Naive B cell (primary cell): ENCODE data around the gene FMO5. TPM values are rescaled to one million over a fixed set of nuclear protein-coding genes. Genes with fewer than 3 reads are reported as not detected.
A peak's percentile ranks its signal among the peaks of the same experiment; 100 is the strongest.
"Not testable (repeated sequence)": the region's sequence is repeated elsewhere in the genome, so short reads cannot be mapped to it uniquely, and the experiment has no call there.

Experiments used
- ATAC-seq, 2 donors: fragments of 150-1000 bp; cut with Tn5 transposase; 2 replicates each; pipeline ENCODE4 v1.10.0; 2021; ENCODE audit warnings: low read depth in 2 of 2, mild to moderate bottlenecking in 2 of 2, moderate library complexity in 2 of 2
- DNase-seq: peaks from one replicate; pipeline ENCODE4 v3.0.0; 2022
- H3K27ac Mint-ChIP-seq, 6 donors: one replicate each; pipeline ENCODE4 v1.8.0; 2020 to 2022; ENCODE audit warnings: mild to moderate bottlenecking in 6 of 6, mixed read lengths in 6 of 6, moderate library complexity in 5 of 6, inconsistent platforms in 2 of 6
- H3K27me3 Mint-ChIP-seq, 3 donors: one replicate each; pipeline ENCODE4 v1.8.0; 2021 to 2022; ENCODE audit warnings: mixed read lengths in 3 of 3, mild to moderate bottlenecking in 1 of 3
- H3K36me3 Mint-ChIP-seq, 2 donors: one replicate each; pipeline ENCODE4 v1.8.0; 2020 to 2022; ENCODE audit warnings: mixed read lengths in 2 of 2, inconsistent platforms in 1 of 2, mild to moderate bottlenecking in 1 of 2
- H3K4me1 Mint-ChIP-seq, 3 donors: one replicate each; pipeline ENCODE4 v1.8.0; 2020 to 2022; ENCODE audit warnings: mixed read lengths in 3 of 3, inconsistent platforms in 1 of 3, mild to moderate bottlenecking in 1 of 3, moderate library complexity in 1 of 3
- H3K4me3 Mint-ChIP-seq, 8 donors: one replicate each; pipeline ENCODE4 v1.8.0; 2020 to 2022; ENCODE audit warnings: mild to moderate bottlenecking in 8 of 8, mixed read lengths in 8 of 8, moderate library complexity in 8 of 8, inconsistent platforms in 2 of 8
- H3K9me3 Mint-ChIP-seq, 7 donors: one replicate each; pipeline ENCODE4 v1.8.0; 2020 to 2022; ENCODE audit warnings: mixed read lengths in 7 of 7, mild to moderate bottlenecking in 5 of 7, inconsistent platforms in 2 of 7, moderate library complexity in 1 of 7
- polyA plus RNA-seq, 6 donors: library from polyadenylated mRNA; unstranded; fragments of 300-500 nt; fragmentation: Illumina TruSeq; gene quantifications; one replicate each; pipeline ENCODE4 v1.2.3, GENCODE V29; 2021; ENCODE audit warnings: low read depth in 6 of 6

The FMO5 gene
- polyA plus RNA-seq, 6 donors from 2014 or later = 6.5 to 17.5 (median 9.7) TPM

DNA sequence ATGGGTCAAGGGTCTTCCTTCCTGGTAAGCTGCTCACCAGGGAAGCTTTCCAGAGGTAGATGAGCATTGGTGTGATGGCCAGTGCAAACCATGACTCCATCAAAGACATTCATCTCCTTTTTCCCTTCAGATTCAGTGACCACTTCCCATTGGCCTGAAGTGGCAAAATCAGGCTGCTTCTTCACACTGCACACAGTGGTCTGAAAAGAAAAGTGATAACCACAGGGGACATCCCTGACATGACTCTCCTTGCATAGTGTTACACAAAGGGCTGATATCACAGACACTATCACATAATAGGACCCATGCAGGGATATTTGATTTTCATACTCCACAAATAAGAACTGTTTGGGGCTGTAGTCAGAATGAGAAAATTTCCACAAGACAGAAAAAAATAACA lies 11.9 kb downstream of the FMO5 start:
- H3K9me3 Mint-ChIP-seq = no peaks in the 10 kb centered on the region
- DNase-seq = no peak
- H3K4me3 Mint-ChIP-seq = no peak overlapping the region
- ATAC-seq = no peak
- H3K27me3 Mint-ChIP-seq = no peaks in the 10 kb centered on the region
- H3K27ac Mint-ChIP-seq = peak overlapping the region in 3 of 6 donors; percentile 32 to 73 (median 72)
- H3K36me3 Mint-ChIP-seq = peaks cover 12% of the 10 kb centered on the region in 2 donors
- H3K4me1 Mint-ChIP-seq = peaks cover 22 to 38% (median 35%) of the 10 kb centered on the region in 3 donors

DNA sequence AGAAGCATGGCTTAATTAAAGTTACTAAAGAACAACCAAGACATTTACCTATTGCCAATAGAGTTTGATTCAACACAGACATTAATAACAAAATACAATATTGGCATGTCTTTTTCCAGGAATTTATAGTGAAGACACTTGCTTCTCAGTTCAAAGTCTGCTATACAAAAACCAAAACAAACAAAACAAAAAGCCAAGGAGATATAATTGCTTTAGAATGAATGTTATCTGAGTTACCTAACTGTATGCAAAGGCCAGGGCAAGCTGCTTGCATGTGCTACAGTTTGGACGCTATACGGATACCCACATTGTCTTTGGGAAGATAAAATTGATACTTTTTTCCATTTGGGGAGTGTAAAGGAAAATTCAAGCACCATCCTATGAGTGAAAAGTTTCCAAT lies 13.6 kb downstream of the FMO5 start:
- H3K4me3 Mint-ChIP-seq = no peak overlapping the region
- peaks cover 5 to 12% of the 10 kb centered on the region in 2 donors for H3K36me3 Mint-ChIP-seq
- DNase-seq = no peak
- H3K27ac Mint-ChIP-seq = no peak overlapping the region
- H3K9me3 Mint-ChIP-seq = no peaks in the 10 kb centered on the region
- no peak for ATAC-seq
- no peaks in the 10 kb centered on the region for H3K27me3 Mint-ChIP-seq
- H3K4me1 Mint-ChIP-seq = peaks cover 22 to 38% (median 35%) of the 10 kb centered on the region in 3 donors

GRCh38 chr1:147210987-147211386 lies 14.2 kb downstream of the FMO5 start:
- H3K4me3 Mint-ChIP-seq = no peak overlapping the region
- no peak overlapping the region for H3K27ac Mint-ChIP-seq
- DNase-seq (no peak), ATAC-seq (no peak)
- peaks cover 5 to 12% of the 10 kb centered on the region in 2 donors for H3K36me3 Mint-ChIP-seq
- no peaks in the 10 kb centered on the region for H3K27me3 Mint-ChIP-seq
- no peaks in the 10 kb centered on the region for H3K9me3 Mint-ChIP-seq
- peaks cover 22 to 35% (median 31%) of the 10 kb centered on the region in 3 donors for H3K4me1 Mint-ChIP-seq

DNA sequence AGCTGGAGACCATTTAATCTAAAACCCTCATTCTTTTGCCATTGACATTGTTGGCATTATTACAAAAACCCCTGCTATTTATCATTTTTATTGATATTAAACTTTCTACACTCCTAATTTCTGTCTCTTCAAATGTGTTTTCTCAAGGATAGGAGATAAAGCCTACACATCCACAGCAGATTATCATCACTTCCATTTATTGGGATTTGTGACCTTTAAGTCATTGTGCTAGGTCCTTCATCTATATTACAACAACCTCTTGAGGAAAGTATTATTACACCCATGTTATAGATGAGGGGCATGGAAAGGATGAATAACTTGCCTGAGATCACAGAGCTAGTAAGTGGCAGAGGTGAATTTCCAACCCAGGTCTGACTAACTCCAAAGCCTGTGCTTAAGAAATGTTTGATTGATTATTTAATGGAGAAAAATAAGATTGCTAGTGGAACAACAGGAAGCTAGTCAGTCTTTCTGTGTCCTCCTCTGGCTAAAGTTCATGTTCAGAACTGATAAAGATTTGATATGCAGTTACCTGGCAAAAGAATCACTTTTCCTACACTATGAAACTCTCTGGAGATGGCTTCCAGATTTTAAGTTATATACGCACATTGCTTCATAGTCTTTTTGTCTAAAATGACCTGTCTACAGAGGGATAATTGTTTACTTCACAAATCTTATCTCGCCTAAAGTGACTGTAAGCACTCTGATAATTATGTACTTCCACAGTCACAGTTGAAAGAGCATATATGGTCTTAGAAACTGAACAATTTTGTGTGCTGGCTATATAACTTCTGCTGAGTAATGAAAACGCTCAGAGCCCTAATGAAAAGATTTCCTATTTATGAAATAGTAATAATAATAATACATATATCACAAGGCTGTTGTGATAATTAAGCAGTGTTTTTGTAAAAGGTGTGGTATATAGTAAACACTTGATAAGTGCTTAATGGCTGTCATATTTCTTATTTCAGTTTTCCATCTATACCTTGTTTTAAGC lies 15.0 kb downstream of the FMO5 start:
- Mint-ChIP-seq H3K36me3 (peaks cover 5 to 12% of the 10 kb centered on the region in 2 donors), H3K4me1 (peaks cover 19 to 27% (median 23%) of the 10 kb centered on the region in 3 donors), H3K27ac (peak overlapping the region in 2 of 6 donors; percentile 2 to 36), H3K9me3 (no peaks in the 10 kb centered on the region), H3K4me3 (no peak overlapping the region), H3K27me3 (no peaks in the 10 kb centered on the region)
- no peak for DNase-seq
- ATAC-seq = no peak

DNA sequence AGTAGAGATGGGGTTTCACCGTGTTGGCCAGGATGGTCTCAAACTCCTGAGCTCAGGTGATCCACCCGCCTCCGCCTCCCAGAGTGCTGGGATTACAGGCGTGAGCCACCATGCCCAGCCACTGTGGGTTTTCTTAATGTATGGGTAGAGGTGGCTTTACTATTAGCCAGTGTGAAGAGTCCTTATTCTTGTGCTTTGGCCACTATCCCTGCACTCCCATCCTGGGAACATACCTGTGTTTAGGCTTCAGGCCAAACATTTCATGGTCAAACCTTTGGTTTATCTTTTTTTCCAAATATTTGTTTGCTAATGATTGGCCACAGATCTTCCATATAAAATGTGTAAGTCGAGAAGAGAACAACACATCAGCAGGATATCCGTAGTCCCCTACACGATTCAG lies 16.5 kb downstream of the FMO5 start:
- H3K27ac Mint-ChIP-seq = no peak overlapping the region
- no peak for DNase-seq
- H3K27me3 Mint-ChIP-seq = no peaks in the 10 kb centered on the region
- no peaks in the 10 kb centered on the region for H3K9me3 Mint-ChIP-seq
- H3K4me1 Mint-ChIP-seq = peaks cover 22 to 27% (median 23%) of the 10 kb centered on the region in 3 donors
- no peak for ATAC-seq
- peaks cover 5 to 12% of the 10 kb centered on the region in 2 donors for H3K36me3 Mint-ChIP-seq
- no peak overlapping the region for H3K4me3 Mint-ChIP-seq

DNA sequence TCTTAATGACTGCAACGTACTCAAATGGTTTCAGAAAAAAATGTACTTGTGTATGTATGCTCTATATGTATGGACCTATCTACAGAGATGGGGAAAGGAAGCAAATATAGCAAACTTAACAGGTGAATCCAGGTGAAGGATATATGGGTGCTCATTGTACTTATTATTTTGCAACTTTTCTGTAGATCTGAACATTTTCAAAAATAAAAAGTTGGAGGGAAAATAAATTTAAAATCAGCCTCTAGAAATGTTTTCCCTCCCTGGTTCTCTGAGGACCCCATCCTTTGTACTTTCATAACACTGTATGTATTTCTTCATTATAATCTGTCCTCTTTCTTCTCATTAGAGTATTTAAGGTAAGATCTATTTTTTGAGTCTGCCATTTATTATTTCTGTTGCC lies 17.9 kb downstream of the FMO5 start:
- peak overlapping the region in 1 of 6 donors; percentile 83 for H3K27ac Mint-ChIP-seq
- H3K4me1 Mint-ChIP-seq = peaks cover 26 to 28% (median 27%) of the 10 kb centered on the region in 3 donors
- H3K27me3 Mint-ChIP-seq = no peaks in the 10 kb centered on the region
- H3K4me3 Mint-ChIP-seq = no peak overlapping the region
- H3K9me3 Mint-ChIP-seq = peaks cover 0 to 1% (median 0%) of the 10 kb centered on the region in 7 donors
- H3K36me3 Mint-ChIP-seq = peaks cover 5 to 7% of the 10 kb centered on the region in 2 donors
- DNase-seq = no peak
- ATAC-seq = no peak

- no peak for DNase-seq
Observed at GRCh38 chr1:147204080-147204479, 21.1 kb downstream of the FMO5 start.

GRCh38 chr1:147202576-147202975 lies 22.6 kb downstream of the FMO5 start:
- no peak for DNase-seq
- Mint-ChIP-seq H3K36me3 (peaks cover 0 to 4% of the 10 kb centered on the region in 2 donors), H3K27me3 (no peaks in the 10 kb centered on the region), H3K9me3 (peaks cover 0 to 1% (median 0%) of the 10 kb centered on the region in 7 donors), H3K4me3 (no peak overlapping the region), H3K4me1 (peaks cover 33 to 38% (median 34%) of the 10 kb centered on the region in 3 donors), H3K27ac (peak overlapping the region in 4 of 6 donors; percentile 5 to 98 (median 62))
- no peak for ATAC-seq

More at GRCh38 chr1:147204080-147204479, 21.1 kb downstream of the FMO5 start:
- peak overlapping the region in 5 of 6 donors; percentile 1 to 81 (median 2) for H3K27ac Mint-ChIP-seq
- peak; percentile 94 to 95 for ATAC-seq
- H3K4me3 Mint-ChIP-seq = peak overlapping the region in 6 of 8 donors; percentile 0 to 64 (median 28)
- no peaks in the 10 kb centered on the region for H3K27me3 Mint-ChIP-seq
- peaks cover 0 to 4% of the 10 kb centered on the region in 2 donors for H3K36me3 Mint-ChIP-seq
- H3K4me1 Mint-ChIP-seq = peaks cover 30 to 34% (median 30%) of the 10 kb centered on the region in 3 donors
- peaks cover 0 to 1% (median 0%) of the 10 kb centered on the region in 7 donors for H3K9me3 Mint-ChIP-seq

- Mint-ChIP-seq H3K36me3 (peaks cover 0 to 4% of the 10 kb centered on the region in 2 donors), H3K4me1 (peaks cover 34 to 41% (median 41%) of the 10 kb centered on the region in 3 donors), H3K9me3 (peaks cover 0 to 1% (median 0%) of the 10 kb centered on the region in 7 donors), H3K4me3 (no peak overlapping the region), H3K27ac (peak overlapping the region in 4 of 6 donors; percentile 21 to 88 (median 34)), H3K27me3 (no peaks in the 10 kb centered on the region)
- ATAC-seq (no peak), DNase-seq (no peak)
Observed at GRCh38 chr1:147201786-147202185, 23.4 kb downstream of the FMO5 start.

DNA sequence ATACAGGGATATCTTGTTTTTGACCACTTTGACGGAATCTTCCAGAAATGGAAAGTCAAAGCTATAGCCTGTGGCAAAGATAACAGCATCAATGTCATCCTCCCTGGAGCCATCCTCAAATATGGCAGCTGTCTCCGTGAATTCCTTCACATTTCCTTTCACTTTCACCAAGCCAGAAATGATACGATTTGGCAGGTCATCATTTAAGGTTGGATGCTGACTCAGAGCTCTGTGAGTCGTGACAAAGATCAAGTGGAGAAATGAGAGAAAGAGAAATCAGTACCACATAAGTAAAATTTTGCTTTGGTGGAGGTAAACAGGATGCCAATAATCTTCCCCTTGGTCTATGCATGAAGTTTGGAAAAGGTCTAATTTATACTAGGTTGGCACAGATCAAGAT lies 23.9 kb downstream of the FMO5 start:
- no peak overlapping the region for H3K4me3 Mint-ChIP-seq
- DNase-seq = no peak
- peaks cover 0 to 3% (median 0%) of the 10 kb centered on the region in 7 donors for H3K9me3 Mint-ChIP-seq
- H3K36me3 Mint-ChIP-seq = peaks cover 0 to 4% of the 10 kb centered on the region in 2 donors
- H3K27ac Mint-ChIP-seq = peak overlapping the region in 4 of 6 donors; percentile 21 to 88 (median 34)
- no peaks in the 10 kb centered on the region for H3K27me3 Mint-ChIP-seq
- no peak for ATAC-seq
- H3K4me1 Mint-ChIP-seq = peaks cover 34 to 44% (median 41%) of the 10 kb centered on the region in 3 donors

DNA sequence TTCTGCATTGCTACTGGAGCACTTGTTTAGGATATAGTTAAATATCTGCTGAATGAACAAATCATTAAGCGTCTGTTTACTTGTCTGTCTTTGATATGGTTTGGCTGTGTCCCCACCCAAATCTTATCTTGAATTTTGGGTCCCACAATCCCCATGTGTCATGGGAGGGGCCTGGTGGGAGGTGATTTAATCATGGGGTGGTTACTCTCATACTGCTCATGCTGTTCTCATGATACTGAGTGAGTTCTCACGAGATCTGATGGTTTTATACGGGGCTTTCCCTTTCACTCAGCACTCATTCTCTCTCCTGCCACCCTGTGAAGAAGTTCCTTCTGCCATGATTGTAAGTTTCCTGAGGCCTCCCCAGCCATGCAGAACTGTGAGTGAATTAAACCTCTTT lies 27.8 kb downstream of the FMO5 start:
- H3K27me3 Mint-ChIP-seq, ATAC-seq, H3K4me3 Mint-ChIP-seq, H3K9me3 Mint-ChIP-seq, H3K36me3 Mint-ChIP-seq, DNase-seq: not testable (repeated sequence)
- Mint-ChIP-seq H3K4me1 (peaks cover 9 to 25% (median 19%) of the 10 kb centered on the region in 3 donors), H3K27ac (peak overlapping the region in 2 of 6 donors; percentile 31 to 47)

DNA sequence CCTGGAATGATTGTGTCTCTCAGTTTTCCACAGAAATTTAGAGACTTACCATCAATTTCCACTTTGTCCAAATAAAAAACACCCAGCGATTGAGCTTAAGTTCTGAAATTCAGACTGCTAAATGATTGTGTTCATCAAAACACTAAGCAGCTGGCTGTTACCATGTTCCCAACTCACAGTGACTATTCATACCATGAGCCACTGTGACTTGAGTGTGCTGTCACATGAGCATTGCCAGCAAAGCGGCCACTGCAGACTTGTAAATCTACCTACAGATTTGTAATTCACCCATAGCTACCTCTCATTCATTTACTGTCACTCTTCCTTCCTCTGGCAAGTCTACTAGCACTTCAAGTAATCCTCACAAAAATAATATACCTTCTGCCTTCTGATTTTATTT lies 35.6 kb downstream of the FMO5 start:
- H3K36me3 Mint-ChIP-seq = peaks cover 6 to 8% of the 10 kb centered on the region in 2 donors
- ATAC-seq = no peak
- no peak for DNase-seq
- H3K27ac Mint-ChIP-seq = no peak overlapping the region
- H3K27me3 Mint-ChIP-seq = no peaks in the 10 kb centered on the region
- no peak overlapping the region for H3K4me3 Mint-ChIP-seq
- peaks cover 0 to 3% (median 0%) of the 10 kb centered on the region in 7 donors for H3K9me3 Mint-ChIP-seq
- H3K4me1 Mint-ChIP-seq = peaks cover 0 to 9% (median 8%) of the 10 kb centered on the region in 3 donors

DNA sequence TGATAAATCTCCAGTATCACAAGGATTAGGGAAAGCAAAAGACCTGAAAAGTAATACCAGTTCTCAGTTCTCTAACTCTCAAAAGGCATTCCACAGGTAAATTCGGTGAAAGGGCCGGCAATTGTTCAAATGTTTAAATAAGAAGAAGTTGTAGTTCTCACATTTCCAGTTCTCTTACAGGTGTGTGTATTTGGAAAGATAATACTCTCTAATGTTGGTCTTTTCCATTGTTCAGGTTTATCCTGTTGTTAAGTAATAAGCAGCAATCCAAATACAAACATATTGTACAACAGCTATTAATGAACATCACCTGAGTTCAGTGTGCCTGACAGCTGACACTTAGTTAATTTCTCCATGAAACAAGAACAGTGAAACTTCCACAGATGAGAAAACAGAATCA lies 39.7 kb downstream of the FMO5 start:
- Mint-ChIP-seq H3K9me3 (no peaks in the 10 kb centered on the region), H3K36me3 (peaks cover 6 to 8% of the 10 kb centered on the region in 2 donors), H3K4me3 (no peak overlapping the region), H3K27me3 (no peaks in the 10 kb centered on the region), H3K4me1 (peaks cover 0 to 7% (median 6%) of the 10 kb centered on the region in 3 donors), H3K27ac (no peak overlapping the region)
- ATAC-seq = no peak
- DNase-seq = no peak
